ENCODE results near the gene UGCG.
"Not testable (repeated sequence)": the region's sequence is repeated elsewhere in the genome, so short reads cannot be mapped to it uniquely, and the experiment has no call there.

UGCG gene

GRCh38 chr9:111922324-111923013 lies 25.9 kb downstream of the UGCG start:
- DNase-seq, result peak; percentile 63

DNA sequence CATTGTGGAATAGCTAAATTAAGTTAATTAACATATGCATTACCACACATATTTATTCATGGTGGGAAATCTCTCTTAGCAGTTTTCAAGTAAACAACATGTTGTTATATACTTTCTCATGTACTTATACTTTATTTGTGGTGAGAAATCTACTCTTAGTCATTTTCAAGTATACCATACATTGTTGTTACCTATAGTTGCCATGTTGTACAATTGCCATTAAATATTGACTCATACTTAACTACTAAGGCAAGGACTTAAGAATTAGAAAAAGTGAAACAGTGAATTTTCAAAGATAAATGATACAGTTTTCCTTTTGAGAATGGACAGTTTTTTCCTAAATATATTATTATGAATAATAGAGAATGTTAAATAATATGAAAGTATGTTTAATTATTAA lies 27.7 kb downstream of the UGCG start:
- DNase-seq, result no peak

DNA sequence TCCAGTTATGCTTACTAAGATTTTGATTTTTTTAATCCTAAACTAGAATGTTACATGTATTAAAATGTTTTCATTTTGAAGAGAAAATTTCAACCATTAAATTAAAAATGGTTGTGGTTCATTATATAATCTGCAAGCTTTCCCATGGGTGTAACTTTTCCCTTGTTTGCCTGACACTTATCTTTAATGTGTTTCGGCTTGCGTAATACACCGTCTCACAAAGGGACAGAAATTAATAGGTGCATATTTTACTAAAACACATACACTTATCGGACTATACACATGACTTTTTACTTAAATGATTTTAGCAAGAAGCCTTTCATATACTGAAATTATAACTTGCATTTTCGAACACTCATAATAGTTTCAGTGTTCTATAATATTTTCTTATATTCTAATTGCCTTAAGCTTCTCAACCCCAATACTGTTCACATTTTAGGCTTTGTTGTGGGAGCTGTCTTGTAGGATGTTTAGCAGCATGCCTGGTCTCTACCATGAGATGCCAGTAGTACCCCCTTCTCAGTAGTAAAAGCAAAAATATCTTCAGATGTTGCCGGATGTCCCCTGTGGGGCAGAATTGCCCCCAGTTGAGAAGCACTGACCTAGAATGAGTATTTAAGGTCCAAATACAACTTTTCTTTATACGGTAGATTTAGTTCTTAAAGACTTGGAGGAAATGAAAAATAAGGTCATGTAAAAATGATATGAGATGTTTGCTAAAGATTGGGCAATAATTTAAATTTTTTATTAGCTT lies 28.6 kb downstream of the UGCG start:
- no peak for DNase-seq

DNA sequence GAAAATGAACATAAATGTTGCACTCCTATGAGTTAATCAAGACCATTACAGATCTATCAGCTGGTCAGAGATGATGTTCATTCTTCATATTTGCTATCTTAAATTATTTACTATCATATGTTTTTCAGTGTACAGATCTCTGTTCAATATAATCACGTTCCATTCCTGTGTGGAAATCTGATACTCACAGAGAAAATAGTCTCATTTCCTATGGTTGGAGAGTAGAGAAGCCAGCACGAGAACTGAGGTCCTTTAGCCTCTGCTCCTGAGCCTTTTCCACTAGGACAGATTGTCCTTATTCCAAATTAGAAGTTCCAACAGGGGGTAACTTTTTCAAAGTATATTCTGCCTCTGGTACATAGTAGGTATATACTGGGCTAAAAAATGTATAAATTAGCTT lies 29.2 kb downstream of the UGCG start:
- no peak for DNase-seq

GRCh38 chr9:111926421-111926875 lies 29.8 kb downstream of the UGCG start:
- no peak for DNase-seq

DNA sequence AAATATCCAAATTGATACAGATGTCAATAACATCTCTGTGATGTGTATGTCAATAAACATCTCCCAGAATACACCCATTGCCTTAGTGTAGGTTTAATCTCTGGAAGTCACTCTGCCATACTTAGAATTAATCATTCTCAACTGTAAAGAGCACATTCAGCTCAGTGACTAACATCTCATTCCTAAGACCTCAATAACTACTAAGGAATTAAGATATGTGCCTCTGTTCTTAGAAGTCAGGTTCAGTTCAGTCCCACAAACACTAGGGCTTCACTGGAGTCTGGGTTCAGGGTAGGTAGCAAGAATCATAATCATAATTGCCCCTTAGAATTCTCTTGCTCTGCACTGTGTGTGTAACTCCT lies 31.7 kb downstream of the UGCG start:
- no peak for DNase-seq

GRCh38 chr9:111934747-111935146 lies 38.1 kb downstream of the UGCG start:
- DNase-seq, result no peak

DNA sequence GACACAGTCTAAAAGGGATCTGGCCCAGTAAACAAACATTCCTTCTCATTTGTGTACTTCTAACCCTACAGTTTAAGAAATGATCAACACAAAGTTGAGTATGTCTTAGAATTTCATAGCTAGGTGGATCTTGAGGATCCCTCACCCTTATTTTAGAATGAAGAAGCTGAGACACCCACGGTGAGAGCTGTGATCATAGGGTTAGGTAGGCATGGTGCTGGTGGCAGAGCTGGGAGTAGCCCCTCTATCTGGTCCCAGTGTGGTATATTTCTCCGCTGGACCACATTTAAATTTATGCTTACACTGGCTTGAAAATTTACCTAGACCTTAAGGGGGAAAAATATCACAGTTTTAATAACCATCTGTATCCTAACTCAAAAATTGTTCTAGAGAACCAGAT lies 39.8 kb downstream of the UGCG start:
- no peak for DNase-seq

DNA sequence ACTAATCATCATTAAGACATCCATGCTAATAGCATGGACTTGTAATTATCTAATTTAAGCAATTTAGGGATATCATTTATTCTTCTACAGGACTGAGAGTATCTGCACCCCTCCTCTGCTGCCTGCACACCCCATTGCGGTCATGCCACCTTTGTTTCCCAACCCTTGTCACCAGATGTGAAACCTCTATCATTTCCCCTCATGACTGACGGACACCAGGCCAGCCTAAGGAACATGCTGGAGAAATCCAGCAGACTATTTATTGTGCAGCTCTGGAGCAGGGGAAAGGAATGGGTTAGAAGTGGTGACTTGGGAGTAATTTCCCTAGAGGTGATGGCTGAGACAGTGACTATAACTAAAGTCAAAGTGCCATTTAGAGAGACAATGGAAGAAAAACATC lies 40.7 kb downstream of the UGCG start:
- DNase-seq, result no peak

- DNase-seq, result no peak
These were observed 41.3 kb downstream of the UGCG start for GRCh38 chr9:111937781-111938426.

DNA sequence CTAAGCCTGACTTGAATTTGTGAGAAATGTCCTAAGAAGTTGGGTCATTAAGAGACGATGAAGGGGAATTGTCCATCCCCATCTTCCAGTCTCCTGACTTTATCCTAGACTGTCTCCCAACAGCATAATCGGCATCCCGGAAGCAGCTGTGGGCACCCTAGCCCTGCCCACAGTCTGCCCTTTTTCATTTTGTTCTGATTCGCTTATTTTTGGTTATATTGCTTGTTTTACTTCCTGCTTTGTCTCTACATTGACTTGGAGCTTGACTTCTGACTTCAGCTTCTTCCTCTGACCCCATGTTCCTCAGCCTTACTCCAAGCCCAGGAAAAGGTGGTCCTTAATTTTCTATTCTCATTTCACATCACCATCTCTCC lies 41.8 kb downstream of the UGCG start:
- no peak for DNase-seq

DNA sequence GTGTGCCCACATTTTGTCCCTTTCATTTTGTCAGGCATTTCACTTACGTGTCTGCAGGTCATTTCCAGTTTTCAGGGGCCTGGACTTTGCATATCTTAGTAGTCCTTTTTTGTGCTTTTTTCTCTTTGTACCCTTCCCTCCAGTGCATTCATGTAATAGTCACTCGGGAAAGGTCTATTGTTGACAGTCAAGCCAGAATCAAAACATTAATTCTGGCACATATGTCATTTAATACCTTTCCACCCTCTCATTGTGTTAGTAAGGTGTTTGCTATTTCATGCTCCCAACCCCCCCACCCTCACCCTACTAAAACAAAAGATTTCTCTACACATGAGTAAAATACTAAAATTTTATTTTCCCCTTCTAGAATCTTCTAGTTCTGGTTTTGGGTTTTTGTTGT lies 42.7 kb downstream of the UGCG start:
- no peak for DNase-seq

DNA sequence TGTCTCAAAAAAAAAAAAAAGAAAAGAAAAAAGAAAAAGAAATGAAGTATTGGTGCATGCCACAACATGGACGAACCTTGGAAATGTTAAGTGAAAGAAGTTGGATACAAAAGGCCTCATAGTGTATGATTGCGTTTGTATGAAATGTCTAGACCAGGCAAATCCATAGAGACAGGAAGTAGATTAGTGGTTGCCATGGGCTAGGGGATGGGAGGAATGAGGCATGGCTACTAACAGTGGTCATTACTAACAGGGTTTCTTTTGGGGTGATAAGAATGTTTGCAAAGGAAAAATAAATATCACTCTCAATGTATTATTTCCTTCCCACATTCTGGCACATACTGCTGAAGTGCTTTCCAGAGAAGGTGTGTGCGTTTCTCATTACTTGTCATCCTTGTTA lies 44.1 kb downstream of the UGCG start:
- DNase-seq, result no peak

- no peak for DNase-seq
These were observed 46.6 kb downstream of the UGCG start for GRCh38 chr9:111943200-111943599.

- no peak for DNase-seq
These were observed 47.1 kb downstream of the UGCG start for GRCh38 chr9:111943746-111944145.

DNA sequence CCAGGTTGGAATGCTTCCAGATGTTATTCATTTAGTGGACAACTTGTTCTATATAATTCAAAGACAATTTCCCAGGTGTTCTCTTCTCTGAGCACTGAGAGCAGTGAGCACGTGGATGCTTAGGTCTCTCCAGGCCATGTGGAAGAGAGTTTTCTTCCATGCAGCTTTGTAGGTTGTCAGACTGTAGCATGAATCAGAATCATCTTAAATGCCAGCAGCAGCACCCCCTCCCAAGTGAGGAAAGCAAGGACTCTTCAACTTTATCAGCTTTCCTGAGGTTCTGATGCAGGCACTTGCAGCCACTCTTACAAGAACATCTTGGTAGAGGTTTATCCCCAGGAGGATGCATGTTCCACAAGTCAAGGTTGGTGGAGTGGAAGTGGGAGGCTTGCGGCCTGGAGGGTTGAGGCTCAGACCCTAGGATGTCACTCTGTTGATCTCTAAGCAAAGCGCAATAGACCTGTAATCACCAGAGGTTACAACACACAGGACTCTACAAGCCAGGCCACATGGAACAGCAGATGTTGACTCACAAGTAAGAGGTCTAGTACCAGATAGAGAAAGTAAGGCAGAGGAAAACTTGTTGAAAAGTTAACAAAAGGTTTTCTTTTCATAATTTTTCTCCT lies 47.7 kb downstream of the UGCG start:
- no peak for DNase-seq

- DNase-seq, result no peak
These were observed 48.6 kb downstream of the UGCG start for GRCh38 chr9:111945216-111945615.

GRCh38 chr9:111948109-111948508 lies 51.5 kb downstream of the UGCG start:
- DNase-seq, result not testable (repeated sequence)

DNA sequence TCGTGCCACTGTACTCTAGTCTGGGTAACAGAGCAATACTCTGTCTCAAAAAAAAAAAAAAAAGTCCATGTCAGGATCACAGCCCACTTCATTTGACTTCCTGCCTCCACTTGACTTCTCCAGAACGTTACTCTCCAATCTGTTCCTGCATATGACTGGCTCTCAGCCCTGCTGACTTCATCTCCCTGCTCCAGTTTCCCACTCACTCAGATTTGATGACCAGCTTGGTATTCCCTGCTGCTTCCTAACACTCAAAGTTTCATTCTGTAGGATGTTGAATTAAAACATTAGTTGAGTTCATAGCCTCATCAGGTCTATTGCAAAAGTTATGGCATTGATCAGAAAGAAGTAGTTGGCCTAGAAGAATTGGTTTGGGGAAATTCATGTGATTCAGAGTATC lies 52.3 kb downstream of the UGCG start:
- DNase-seq, result no peak

DNA sequence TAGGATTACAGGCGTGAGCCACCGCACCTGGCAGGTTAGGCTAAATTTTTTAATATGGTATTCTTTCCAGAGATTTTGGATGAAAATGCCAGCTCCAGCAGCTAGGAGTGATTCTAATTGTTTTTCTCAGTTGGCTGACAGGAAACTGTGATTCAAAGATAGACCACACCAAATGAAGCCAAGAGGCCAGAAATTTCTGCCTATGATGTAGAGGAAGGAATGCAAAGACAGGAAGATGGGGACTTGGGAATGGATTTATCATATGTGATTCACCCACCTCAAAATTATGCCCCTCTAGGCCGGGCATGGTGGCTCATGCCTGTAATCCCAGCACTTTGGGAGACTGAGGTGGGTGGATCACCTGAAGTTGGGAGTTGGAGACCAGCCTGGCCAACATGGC lies 53.3 kb downstream of the UGCG start:
- DNase-seq, result no peak

DNA sequence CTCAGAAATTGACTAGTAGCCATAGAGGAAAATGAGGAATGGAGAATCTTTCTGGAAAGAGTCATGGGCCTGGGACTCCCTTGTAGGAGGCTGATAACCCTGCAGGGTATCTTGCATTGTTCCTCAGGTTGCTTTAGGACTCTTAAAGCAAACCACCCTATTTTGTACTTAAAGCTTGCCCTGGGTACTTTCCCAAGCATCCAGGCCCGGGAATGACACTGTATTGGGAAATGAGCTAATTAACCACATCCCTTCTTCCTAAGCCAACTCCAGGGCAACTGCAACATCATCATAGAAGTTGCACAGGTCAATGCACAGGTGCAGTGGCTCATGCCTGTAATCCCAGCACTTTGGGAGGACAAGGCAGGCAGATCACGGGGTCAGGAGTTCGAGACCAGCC lies 55.9 kb downstream of the UGCG start:
- DNase-seq, result no peak

DNA sequence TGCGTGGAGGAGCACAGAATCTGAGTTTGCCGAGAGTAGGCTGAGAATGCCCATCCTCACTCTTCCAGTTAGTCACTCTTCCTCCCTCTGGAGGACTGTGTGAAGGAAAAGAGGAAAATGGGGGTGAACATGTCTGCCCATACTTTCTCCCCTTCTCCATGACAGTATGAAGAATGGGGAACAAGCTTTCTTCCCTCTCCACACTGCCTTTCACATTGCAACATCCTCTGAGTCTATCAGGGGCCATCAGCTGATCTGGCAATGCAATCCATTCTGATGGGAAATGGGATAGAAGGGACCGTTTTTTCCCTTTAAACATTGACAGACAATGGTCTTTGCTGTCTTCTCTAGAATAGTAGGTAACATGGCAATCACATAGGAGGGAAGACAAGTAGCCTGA lies 56.8 kb downstream of the UGCG start:
- no peak for DNase-seq

- DNase-seq, result peak; percentile 74
These were observed 58.4 kb downstream of the UGCG start for GRCh38 chr9:111955048-111955447.

Data from NCI-H1105 (cell line).